Tibial nerve (tissue), 4 donors: ENCODE data around the gene INHBC. TPM values are rescaled to one million over a fixed set of nuclear protein-coding genes. Genes with fewer than 3 reads are reported as not detected.
"Not testable (repeated sequence)": the region's sequence is repeated elsewhere in the genome, so short reads cannot be mapped to it uniquely, and the experiment has no call there.

Source experiments
- DNase-seq, 2 donors: peaks; one replicate each; pipeline ENCODE4 v3.0.0-alpha.2; 2019; ENCODE audit warnings: low spot score in 2 of 2
- H3K27ac ChIP-seq, 4 donors: fragments of 200-600 bp; sonication (generic) in 3 of 4; one replicate each; pipeline ENCODE4 v1.5.1; 2017 to 2019; ENCODE audit warnings: mild to moderate bottlenecking in 1 of 4
- H3K27me3 ChIP-seq, 2 donors: fragments of 200-600 bp; sonication (generic) in 1 of 2; one replicate each; pipeline versions ENCODE4 v1.5.1 to v1.6.0; 2017 to 2019
- H3K36me3 ChIP-seq, 3 donors: fragments of 200-600 bp; sonication (generic); one replicate each; pipeline ENCODE4 v1.5.1; 2018 to 2019
- H3K4me1 ChIP-seq, 4 donors: fragments of 200-600 bp; sonication (generic) in 3 of 4; one replicate each; pipeline ENCODE4 v1.5.1; 2017 to 2019
- H3K4me3 ChIP-seq, 4 donors: fragments of 200-600 bp; sonication (generic) in 3 of 4; one replicate each; pipeline ENCODE4 v1.5.1; 2017 to 2019; ENCODE audit warnings: mild to moderate bottlenecking in 1 of 4, moderate library complexity in 1 of 4
- H3K9me3 ChIP-seq, 4 donors: fragments of 200-600 bp; sonication (generic) in 3 of 4; one replicate each; pipeline ENCODE4 v1.5.1; 2017 to 2019
- CTCF ChIP-seq, 5 experiments: fragments of 200-600 bp in 3 of 5; fragments of 450-650 bp in 2 of 5; sonication (generic) in 3 of 5; IDR thresholded peaks; one replicate each; pipeline ENCODE4 v1.5.1; 2016 to 2019; ENCODE audit warnings: antibody characterized with exemption in 5 of 5, mild to moderate bottlenecking in 3 of 5, moderate library complexity in 2 of 5
- EP300 ChIP-seq, 2 donors: sonication (generic); formaldehyde crosslinking; IDR thresholded peaks; one replicate each; pipeline ENCODE4 v1.6.1; 2017; ENCODE audit warnings: antibody characterized with exemption in 2 of 2, mild to moderate bottlenecking in 1 of 2
- POLR2A ChIP-seq, 2 donors: fragments of 450-650 bp; IDR thresholded peaks; one replicate each; pipeline ENCODE4 v1.6.1; 2017; ENCODE audit warnings: antibody characterized with exemption in 2 of 2, mild to moderate bottlenecking in 2 of 2, moderate library complexity in 2 of 2
- WGBS, 2 donors: methylation state at CpG; one replicate each; pipeline ENCODE4 v1.1.5; 2018; 5-methylcytosine and 5-hydroxymethylcytosine counted together
- total RNA-seq, 4 donors: library from RNA; depleted of rRNA; stranded (reverse); fragments of >200 nt; gene quantifications; one replicate each; pipeline ENCODE4 v1.1.0, GENCODE V29; 2016

Gene INHBC
- total RNA-seq, 4 donors from 2014 or later, result not detected

- DNase-seq, result no peak
- H3K9me3 ChIP-seq, result peaks cover 0 to 7% (median 0%) of the 10 kb centered on the region in 4 donors
- no peaks in the 10 kb centered on the region for H3K27me3 ChIP-seq
- WGBS, 2 donors, result 50 to 82% methylated on average over 1 of the region's 1 CpG
- H3K36me3 ChIP-seq, result no peaks in the 10 kb centered on the region
- H3K4me3 ChIP-seq, result no peak overlapping the region
- TF ChIP-seq CTCF (IDR thresholded peaks at IDR 0.05) (no peak), POLR2A (IDR thresholded peaks at IDR 0.05) (no peak), EP300 (IDR thresholded peaks at IDR 0.05) (no peak)
- H3K4me1 ChIP-seq, result no peaks in the 10 kb centered on the region
- no peak overlapping the region for H3K27ac ChIP-seq
These were observed 7.4 kb downstream of the INHBC start for GRCh38 chr12:57441846-57442427.

- not testable (repeated sequence) for H3K4me1 ChIP-seq, H3K9me3 ChIP-seq, H3K27me3 ChIP-seq, H3K4me3 ChIP-seq, H3K27ac ChIP-seq, H3K36me3 ChIP-seq, DNase-seq
- whole genome bisulfite sequencing, 2 donors, result 81% methylated on average over 6 of the region's 6 CpGs
These were observed 9.8 kb downstream of the INHBC start for GRCh38 chr12:57444337-57444736.

GRCh38 chr12:57444744-57445143, 10.2 kb downstream of the INHBC start:
- Histone ChIP-seq H3K4me1 (no peaks in the 10 kb centered on the region), H3K36me3 (no peaks in the 10 kb centered on the region), H3K27ac (no peak overlapping the region), H3K9me3 (peaks cover 0 to 7% (median 0%) of the 10 kb centered on the region in 4 donors), H3K4me3 (no peak overlapping the region), H3K27me3 (no peaks in the 10 kb centered on the region)
- 71 to 72% methylated on average over 5 of the region's 5 CpGs for WGBS, 2 donors
- no peak for TF ChIP-seq POLR2A (IDR thresholded peaks at IDR 0.05)
- DNase-seq, result no peak

GRCh38 chr12:57446292-57446960, 11.8 kb downstream of the INHBC start:
- TF ChIP-seq POLR2A (IDR thresholded peaks at IDR 0.05) (no peak), EP300 (IDR thresholded peaks at IDR 0.05) (no peak), CTCF (IDR thresholded peaks at IDR 0.05) (no peak)
- WGBS, 2 donors, result 95% methylated on average over 6 of the region's 6 CpGs
- Histone ChIP-seq H3K27me3 (no peaks in the 10 kb centered on the region), H3K27ac (no peak overlapping the region), H3K4me3 (no peak overlapping the region), H3K4me1 (no peaks in the 10 kb centered on the region), H3K36me3 (no peaks in the 10 kb centered on the region), H3K9me3 (peaks cover 0 to 7% (median 0%) of the 10 kb centered on the region in 4 donors)
- no peak for DNase-seq

GRCh38 chr12:57448669-57449068, 14.1 kb downstream of the INHBC start:
- no peak for DNase-seq
- 84 to 85% methylated on average over 2 of the region's 2 CpGs for WGBS, 2 donors
- TF ChIP-seq CTCF (IDR thresholded peaks at IDR 0.05), result no peak
- no peak for TF ChIP-seq EP300 (IDR thresholded peaks at IDR 0.05)
- Histone ChIP-seq H3K27ac (no peak overlapping the region), H3K27me3 (no peaks in the 10 kb centered on the region), H3K4me1 (no peaks in the 10 kb centered on the region), H3K36me3 (no peaks in the 10 kb centered on the region), H3K4me3 (no peak overlapping the region), H3K9me3 (no peaks in the 10 kb centered on the region)

GRCh38 chr12:57449375-57449774, 14.8 kb downstream of the INHBC start:
- no peaks in the 10 kb centered on the region for H3K27me3 ChIP-seq
- no peak for DNase-seq
- H3K4me3 ChIP-seq, result no peak overlapping the region
- H3K36me3 ChIP-seq, result no peaks in the 10 kb centered on the region
- no peaks in the 10 kb centered on the region for H3K4me1 ChIP-seq
- WGBS, 2 donors, result 93% methylated on average over 2 to 5 of the region's 7 CpGs
- no peaks in the 10 kb centered on the region for H3K9me3 ChIP-seq
- H3K27ac ChIP-seq, result no peak overlapping the region
- TF ChIP-seq CTCF (IDR thresholded peaks at IDR 0.05), result no peak
- TF ChIP-seq POLR2A (IDR thresholded peaks at IDR 0.05), result no peak
- no peak for TF ChIP-seq EP300 (IDR thresholded peaks at IDR 0.05)
